Measurements from ENCODE around the gene RNU1-2. TPM values are rescaled to one million over a fixed set of nuclear protein-coding genes. Genes with fewer than 3 reads are reported as not detected.

RNU1-2 gene
- total and polyA plus RNA-seq, 2 of the 8 experiments (the other 6 are each of a cell fraction or from before 2014, with no cell fraction given), result 145 to 1,303 TPM

GRCh38 chr1:16903054-16903453 is 7.3 kb downstream of the RNU1-2 start:
- H3K4me1 ChIP-seq (replicated peaks in 1 of 4; ENCODE audit: control insufficient read depth in 3 of 4, insufficient read depth in 4 of 4, low read length in 3 of 4), result peaks cover 0 to 3% (median 0%) of the 10 kb centered on the region in 4 experiments; a peak in 3 of 7 replicates
- no peak overlapping the region for H2BK120ac ChIP-seq (replicated peaks; ENCODE audit: low read depth, low read length)
- H4K8ac ChIP-seq (ENCODE audit: extremely low read depth, insufficient read depth, low read length), result no peak overlapping the region
- no peak overlapping the region for H3K27ac ChIP-seq (ENCODE audit: low read depth, low read length)
- H3K79me2 ChIP-seq (ENCODE audit: control insufficient read depth in 1 of 2, insufficient read depth in 2 of 2, low read length in 2 of 2), result no peaks in the 10 kb centered on the region
- peak overlapping the region; percentile 81 to 87; a peak in 1 of 4 replicates for H3K4me2 ChIP-seq (ENCODE audit: insufficient read depth in 1 of 2, low read depth in 2 of 2, low read length in 2 of 2)
- no peak overlapping the region for H3K56ac ChIP-seq (replicated peaks; ENCODE audit: insufficient read length, low read depth, low read length)
- no peak overlapping the region for H4K5ac ChIP-seq (ENCODE audit: insufficient read length, low read depth, low read length)
- H3K9me3 ChIP-seq (ENCODE audit: insufficient read depth in 2 of 2, low read depth in 1 of 2, low read length in 1 of 2), result peaks cover 0 to 3% of the 10 kb centered on the region in 2 experiments; a peak in 1 of 4 replicates
- no peaks in the 10 kb centered on the region for H3K36me3 ChIP-seq (ENCODE audit: control insufficient read depth in 2 of 4, insufficient read depth in 4 of 4, low read length in 3 of 4)
- ChIA-PET POLR2A (ENCODE audit: partially characterized antibody) (interaction anchor here (0.6 to 3.2 kb wide), 7 partner anchors 10 to 283 kb away, joined by 3 to 16 read pairs (median 11); partner anchors contain the start of gene MFAP2), CTCF (ENCODE audit: partially characterized antibody) (interaction anchor here (0.7 to 1.1 kb wide), 3 partner anchors 13 to 282 kb away, joined by 3 read pairs; no protein-coding TSS in a partner anchor)
- no peaks in the 10 kb centered on the region for H3K27me3 ChIP-seq (replicated peaks in 1 of 4; ENCODE audit: control insufficient read depth in 3 of 4, extremely low read depth in 1 of 4, insufficient read depth in 3 of 4, low read length in 3 of 4)
- H2BK5ac ChIP-seq (ENCODE audit: low read depth, low read length), result no peak overlapping the region
- H2BK15ac ChIP-seq (ENCODE audit: low read length), result no peak overlapping the region
- 82% methylated on average over 2 of the region's 2 CpGs; no CpG with 5 or more reads in 1 of the 2 experiments for WGBS, 2 experiments (ENCODE audit: extremely low coverage in 1 of 2, insufficient coverage in 1 of 2, insufficient read length in 1 of 2, insufficient replicate concordance in 2 of 2, low coverage in 1 of 2, low lambda C conversion rate in 2 of 2, missing lambda C conversion rate in 1 of 2)
- no peak overlapping the region for H2AK5ac ChIP-seq (ENCODE audit: low read depth, low read length)
- H3K14ac ChIP-seq (ENCODE audit: insufficient read length), result no peak overlapping the region
- no peaks in the 10 kb centered on the region for H3K79me1 ChIP-seq (ENCODE audit: low read depth, low read length)
- no peak overlapping the region for H4K91ac ChIP-seq (replicated peaks; ENCODE audit: insufficient read length, low read length)
- DNase-seq (ENCODE audit: low read depth in 1 of 2, low spot score in 2 of 2), result no peak
- peaks cover 4% of the 10 kb centered on the region; the same call in 1 of the 2 replicates for H3K23me2 ChIP-seq (ENCODE audit: low read depth, low read length)
- no peak for FAIRE-seq
- H2BK20ac ChIP-seq (ENCODE audit: low read length), result no peak overlapping the region
- no peak overlapping the region for H3K4ac ChIP-seq (replicated peaks; ENCODE audit: insufficient read length, low read depth, low read length)
- no peak overlapping the region for H2BK12ac ChIP-seq (ENCODE audit: low read depth, low read length)
- no peak overlapping the region; a peak in 1 of 8 replicates for H3K4me3 ChIP-seq (ENCODE audit: extremely low read depth in 1 of 4, insufficient read depth in 2 of 4, low read depth in 3 of 4, low read length in 4 of 4)
- H3K9ac ChIP-seq (replicated peaks in 1 of 4; ENCODE audit: extremely low read depth in 1 of 4, low read depth in 3 of 4, low read length in 3 of 4), result no peak overlapping the region
- H3K18ac ChIP-seq (ENCODE audit: extremely low read depth, low read length), result no peak overlapping the region
- H2AFZ ChIP-seq (ENCODE audit: low read length), result peak overlapping the region; percentile 14; the same call in 1 of the 2 replicates
- no peaks in the 10 kb centered on the region for H4K20me1 ChIP-seq (replicated peaks in 1 of 2; ENCODE audit: control insufficient read depth in 1 of 2, insufficient read depth in 2 of 2, low read length in 2 of 2)
- no peak overlapping the region for H3K23ac ChIP-seq (ENCODE audit: insufficient read length)
- no peak for TF ChIP-seq EGR1 (IDR thresholded peaks at IDR 0.05; ENCODE audit: borderline replicate concordance, low read depth, low read length)
- TF ChIP-seq CEBPB (IDR thresholded peaks at IDR 0.05; ENCODE audit: low read depth, low read length), result no peak
- TF ChIP-seq TBP (IDR thresholded peaks at IDR 0.05; ENCODE audit: low read depth, low read length), result 0 out of 2 replicates have a peak, but pooled peaks have one; percentile 30

All from H1 (cell line).